Trophoblast cell (in vitro differentiated cells and primary cell): Measurements from ENCODE around the gene TMEM141.

Experiments
- DNase-seq, 2 donors: peaks; one replicate each; pipeline ENCODE4 v3.0.0-alpha.2; 2016
- H2AFZ ChIP-seq: 2 replicates; pipeline ENCODE4 v1.6.1; 2013; ENCODE audit warnings: low read length, moderate library complexity, mild to moderate bottlenecking; ENCODE audit not compliant: insufficient read depth, poor library complexity
- H2AK5ac ChIP-seq: 2 replicates; pipeline ENCODE4 v1.6.1; 2013; ENCODE audit warnings: mild to moderate bottlenecking, low read length
- H2BK120ac ChIP-seq: 2 replicates; pipeline ENCODE4 v1.6.1; 2013; ENCODE audit warnings: low read length, mild to moderate bottlenecking, moderate library complexity; ENCODE audit not compliant: insufficient read depth, poor library complexity
- H2BK12ac ChIP-seq: 2 replicates; pipeline ENCODE4 v1.6.1; 2013; ENCODE audit warnings: mild to moderate bottlenecking, low read length, moderate library complexity
- H2BK5ac ChIP-seq: 2 replicates; pipeline ENCODE4 v1.6.1; 2013; ENCODE audit warnings: low read length, low read depth, moderate library complexity, mild to moderate bottlenecking; ENCODE audit not compliant: poor library complexity
- H3K14ac ChIP-seq: 2 replicates; pipeline ENCODE4 v1.6.1; 2013; ENCODE audit warnings: mild to moderate bottlenecking, low read length
- H3K18ac ChIP-seq: 2 replicates; pipeline ENCODE4 v1.6.1; 2013; ENCODE audit warnings: mild to moderate bottlenecking, low read length
- H3K23ac ChIP-seq: 2 replicates; pipeline ENCODE4 v1.6.1; 2013; ENCODE audit warnings: low read length
- H3K27ac ChIP-seq: 2 replicates; pipeline ENCODE4 v1.5.1; 2013; ENCODE audit warnings: low read depth, mild to moderate bottlenecking, inconsistent platforms, low read length, moderate library complexity
- H3K27me3 ChIP-seq: 2 replicates; pipeline ENCODE4 v1.6.1; 2013; ENCODE audit warnings: inconsistent platforms, mild to moderate bottlenecking, low read length, moderate library complexity; ENCODE audit not compliant: insufficient read depth
- H3K36me3 ChIP-seq, 2 experiments: 1 replicate in 1 of 2; 2 replicates in 1 of 2; pipeline ENCODE4 v1.6.1; 2013; ENCODE audit warnings: low read length in 2 of 2, mild to moderate bottlenecking in 2 of 2, moderate library complexity in 1 of 2; ENCODE audit not compliant: insufficient read depth in 2 of 2, control insufficient read depth in 1 of 2
- H3K4ac ChIP-seq: 2 replicates; pipeline ENCODE4 v1.6.1; 2013; ENCODE audit warnings: low read depth, mild to moderate bottlenecking, low read length, moderate library complexity
- H3K4me1 ChIP-seq, 2 experiments: 1 replicate in 1 of 2; 2 replicates in 1 of 2; pipeline ENCODE4 v1.6.1; 2013; ENCODE audit warnings: low read length in 2 of 2, mild to moderate bottlenecking in 2 of 2, moderate library complexity in 1 of 2; ENCODE audit not compliant: insufficient read depth in 2 of 2, control insufficient read depth in 1 of 2
- H3K4me2 ChIP-seq: 2 replicates; pipeline ENCODE4 v1.6.1; 2013; ENCODE audit warnings: inconsistent platforms, mild to moderate bottlenecking, low read length, moderate library complexity
- H3K4me3 ChIP-seq: 2 replicates; pipeline ENCODE4 v1.5.1; 2013; ENCODE audit warnings: mild to moderate bottlenecking, low read depth, low read length, inconsistent platforms
- H3K79me1 ChIP-seq: one replicate; pipeline ENCODE4 v1.6.1; 2013; ENCODE audit warnings: low read length
- H3K79me2 ChIP-seq: 2 replicates; pipeline ENCODE4 v1.6.1; 2013; ENCODE audit warnings: low read length, mild to moderate bottlenecking; ENCODE audit not compliant: control insufficient read depth, insufficient read depth, poor library complexity
- H3K9ac ChIP-seq: 2 replicates; pipeline ENCODE4 v1.6.1; 2013; ENCODE audit warnings: mild to moderate bottlenecking, low read length
- H3K9me3 ChIP-seq: 2 replicates; pipeline ENCODE4 v1.6.1; 2013; ENCODE audit warnings: low read depth, mild to moderate bottlenecking, control low read depth, inconsistent platforms, low read length; ENCODE audit not compliant: insufficient read depth
- H4K12ac ChIP-seq: 2 replicates; pipeline ENCODE4 v1.6.1; 2013; ENCODE audit warnings: low read depth, mild to moderate bottlenecking, low read length, moderate library complexity
- H4K8ac ChIP-seq: 2 replicates; pipeline ENCODE4 v1.6.1; 2013; ENCODE audit warnings: low read depth, mild to moderate bottlenecking, low read length, moderate library complexity
- H4K91ac ChIP-seq: one replicate; pipeline ENCODE4 v1.6.1; 2013; ENCODE audit warnings: low read depth, mild to moderate bottlenecking, low read length, moderate library complexity
- WGBS: extraction: QIAGEN DNeasy Blood & Tissue Kit; methylation state at CpG from one replicate; pipeline ENCODE4 v1.1.7; 2013; ENCODE audit warnings: missing lambda C conversion rate; ENCODE audit not compliant: insufficient read length, insufficient coverage; ENCODE audit errors: extremely low coverage; 5-methylcytosine and 5-hydroxymethylcytosine counted together

TMEM141 gene

DNA sequence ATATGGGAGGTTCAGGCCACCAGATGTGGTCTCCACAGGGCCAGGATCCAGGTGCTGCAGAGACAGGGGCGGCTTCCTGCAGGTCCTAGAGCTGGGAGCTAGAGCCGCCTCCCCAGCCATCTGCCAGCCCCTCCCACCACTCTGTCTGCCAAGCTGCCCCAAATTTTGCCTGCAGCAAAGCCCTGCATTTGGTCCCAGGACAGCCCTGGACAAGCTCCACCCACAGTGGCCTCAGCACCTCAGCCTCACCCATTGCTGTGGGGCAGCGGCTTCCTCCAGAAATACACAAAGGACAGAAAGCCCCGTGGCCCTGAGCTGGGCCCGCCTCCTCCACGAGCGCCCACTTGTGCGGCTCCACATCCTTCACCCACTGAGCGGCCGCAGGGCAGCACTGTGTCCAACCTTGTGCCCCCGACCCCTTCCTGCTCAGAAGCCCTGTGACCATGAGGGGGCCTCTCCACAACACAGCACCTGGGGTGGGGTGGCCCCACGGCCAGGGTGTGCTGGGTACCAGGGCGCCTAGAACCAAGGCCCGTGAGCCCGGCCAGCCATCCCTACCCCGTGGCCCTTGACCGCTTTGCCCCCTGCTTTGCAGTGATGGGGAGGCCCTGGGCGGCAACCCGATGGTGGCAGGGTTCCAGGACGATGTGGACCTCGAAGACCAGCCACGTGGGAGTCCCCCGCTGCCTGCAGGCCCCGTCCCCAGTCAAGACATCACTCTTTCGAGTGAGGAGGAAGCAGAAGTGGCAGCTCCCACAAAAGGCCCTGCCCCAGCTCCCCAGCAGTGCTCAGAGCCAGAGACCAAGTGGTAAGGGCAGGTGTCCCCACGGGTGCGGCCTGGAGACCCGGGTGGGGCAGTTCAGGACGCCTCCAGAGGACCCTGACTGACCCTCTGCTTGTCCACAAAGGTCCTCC lies 47.4 kb downstream of the TMEM141 start:
- Histone ChIP-seq H3K27me3 (no peaks in the 10 kb centered on the region), H2BK12ac (no peak overlapping the region), H3K9me3 (no peaks in the 10 kb centered on the region), H4K91ac (no peak overlapping the region), H2BK5ac (no peak overlapping the region), H3K36me3 (peaks cover 51 to 57% of the 10 kb centered on the region in 2 experiments), H3K27ac (no peak overlapping the region), H3K9ac (no peak overlapping the region), H3K18ac (no peak overlapping the region), H3K79me1 (no peaks in the 10 kb centered on the region), H4K8ac (no peak overlapping the region), H4K12ac (no peak overlapping the region), H2AFZ (no peak overlapping the region), H3K4ac (no peak overlapping the region), H3K14ac (no peak overlapping the region), H3K23ac (no peak overlapping the region), H2BK120ac (no peak overlapping the region), H3K4me3 (no peak overlapping the region), H3K4me1 (peaks cover 0 to 3% of the 10 kb centered on the region in 2 experiments), H3K4me2 (no peak overlapping the region), H2AK5ac (no peak overlapping the region), H3K79me2 (no peaks in the 10 kb centered on the region)
- no CpG with 5 or more reads among the region's 29 CpGs for WGBS
- DNase-seq = no peak

GRCh38 chr9:136839229-136840139 lies 48.3 kb downstream of the TMEM141 start:
- H3K79me2 ChIP-seq = no peaks in the 10 kb centered on the region
- no peak overlapping the region for H2AK5ac ChIP-seq
- no peak overlapping the region for H3K4me2 ChIP-seq
- H3K9me3 ChIP-seq = peaks cover 4% of the 10 kb centered on the region
- DNase-seq = no peak
- no peak overlapping the region for H2AFZ ChIP-seq
- H4K8ac ChIP-seq = no peak overlapping the region
- WGBS = no CpG with 5 or more reads among the region's 36 CpGs
- H2BK5ac ChIP-seq = no peak overlapping the region
- no peak overlapping the region for H3K27ac ChIP-seq
- H3K4me3 ChIP-seq = no peak overlapping the region
- H3K23ac ChIP-seq = no peak overlapping the region
- H3K36me3 ChIP-seq = peaks cover 47 to 53% of the 10 kb centered on the region in 2 experiments
- no peak overlapping the region for H2BK120ac ChIP-seq
- no peak overlapping the region for H3K14ac ChIP-seq
- no peak overlapping the region for H4K12ac ChIP-seq
- H3K18ac ChIP-seq = no peak overlapping the region
- H3K27me3 ChIP-seq = no peaks in the 10 kb centered on the region
- H4K91ac ChIP-seq = no peak overlapping the region
- no peak overlapping the region for H3K4ac ChIP-seq
- no peaks in the 10 kb centered on the region for H3K79me1 ChIP-seq
- H3K9ac ChIP-seq = no peak overlapping the region
- no peak overlapping the region for H2BK12ac ChIP-seq
- peaks cover 0 to 3% of the 10 kb centered on the region in 2 experiments for H3K4me1 ChIP-seq

DNA sequence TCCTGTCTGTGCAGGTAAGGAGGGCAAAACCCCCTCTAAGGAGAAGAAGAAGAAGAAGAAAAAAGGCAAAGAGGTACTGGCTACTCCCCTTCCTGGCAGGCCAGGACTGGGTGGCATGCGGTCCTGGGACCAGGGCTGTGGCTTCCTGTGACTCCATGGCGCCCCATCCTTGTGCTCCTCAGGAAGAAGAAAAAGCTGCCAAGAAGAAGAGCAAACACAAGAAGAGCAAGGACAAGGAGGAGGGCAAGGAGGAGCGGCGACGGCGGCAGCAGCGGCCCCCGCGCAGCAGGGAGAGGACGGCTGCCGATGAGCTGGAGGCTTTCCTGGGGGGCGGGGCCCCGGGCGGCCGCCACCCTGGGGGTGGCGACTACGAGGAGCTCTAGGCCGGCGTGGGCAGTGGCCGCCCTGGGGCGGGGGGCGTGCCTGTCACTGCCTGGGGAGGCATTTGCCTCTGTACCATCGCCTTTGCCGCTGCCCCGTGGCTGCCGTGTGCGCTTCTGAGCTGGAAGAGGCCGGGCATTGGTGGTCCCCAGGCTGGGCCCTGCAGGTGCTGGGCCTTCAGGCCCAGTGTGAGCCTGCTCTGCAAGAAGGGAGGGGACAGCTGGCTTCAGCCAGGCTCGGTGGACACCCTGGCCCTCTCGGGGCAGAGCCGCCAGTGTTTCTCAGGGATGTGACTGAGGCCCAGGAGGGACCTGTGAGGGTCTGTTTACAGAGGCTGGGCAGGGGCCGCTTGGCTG lies 49.2 kb downstream of the TMEM141 start:
- Histone ChIP-seq H3K27ac (no peak overlapping the region), H4K91ac (no peak overlapping the region), H3K9ac (no peak overlapping the region), H2AFZ (no peak overlapping the region), H3K4me3 (no peak overlapping the region), H2BK12ac (no peak overlapping the region), H4K8ac (no peak overlapping the region), H3K4me2 (no peak overlapping the region), H4K12ac (no peak overlapping the region), H2AK5ac (no peak overlapping the region), H3K18ac (no peak overlapping the region), H2BK5ac (no peak overlapping the region), H3K9me3 (peaks cover 6% of the 10 kb centered on the region), H3K23ac (no peak overlapping the region), H3K79me2 (no peaks in the 10 kb centered on the region), H3K27me3 (no peaks in the 10 kb centered on the region), H3K36me3 (peaks cover 44 to 49% of the 10 kb centered on the region in 2 experiments), H3K79me1 (no peaks in the 10 kb centered on the region), H3K14ac (no peak overlapping the region), H2BK120ac (no peak overlapping the region), H3K4me1 (peaks cover 0 to 3% of the 10 kb centered on the region in 2 experiments), H3K4ac (no peak overlapping the region)
- DNase-seq = peak; percentile 69 to 72
- WGBS = no CpG with 5 or more reads among the region's 32 CpGs
